Loucy (cell line): ENCODE data around the gene DENND5B.

Source experiments
- H2AFZ ChIP-seq: fragments of 200-600 bp; sonication (generic); 2 replicates; pipeline ENCODE4 v1.6.0; 2016; ENCODE audit warnings: antibody characterized with exemption, mild to moderate bottlenecking, low read length, moderate library complexity
- H3F3A ChIP-seq: fragments of 200-600 bp; 2 replicates; pipeline ENCODE4 v1.6.0; 2016; ENCODE audit warnings: antibody characterized with exemption, low read depth, mild to moderate bottlenecking
- H3K27me3 ChIP-seq: fragments of 200-600 bp; sonication (generic); 2 replicates; pipeline ENCODE4 v1.6.1; 2014; ENCODE audit warnings: low read length, mild to moderate bottlenecking; ENCODE audit not compliant: insufficient read depth, poor library complexity, severe bottlenecking
- H3K36me3 ChIP-seq: fragments of 200-600 bp; sonication (generic); 2 replicates; pipeline ENCODE4 v1.6.1; 2016; ENCODE audit warnings: low read length; ENCODE audit not compliant: insufficient read depth
- H3K4me1 ChIP-seq: fragments of 200-600 bp; sonication (generic); 2 replicates; pipeline ENCODE4 v1.5.1; 2014; ENCODE audit warnings: low read length, mild to moderate bottlenecking; ENCODE audit not compliant: insufficient read depth, poor library complexity, severe bottlenecking
- H3K4me2 ChIP-seq: fragments of 200-600 bp; sonication (generic); 2 replicates; pipeline ENCODE4 v1.6.0; 2014; ENCODE audit warnings: antibody characterized with exemption, low read length, low read depth, mild to moderate bottlenecking; ENCODE audit not compliant: poor library complexity, severe bottlenecking
- H3K4me3 ChIP-seq: fragments of 200-600 bp; sonication (generic); 2 replicates; pipeline ENCODE4 v1.5.1; 2014; ENCODE audit warnings: low read length, mild to moderate bottlenecking, mixed read lengths; ENCODE audit not compliant: poor library complexity, severe bottlenecking
- H3K79me2 ChIP-seq: fragments of 200-600 bp; sonication (generic); 2 replicates; pipeline ENCODE4 v1.6.1; 2014; ENCODE audit warnings: low read length; ENCODE audit not compliant: insufficient read depth
- H3K9ac ChIP-seq: fragments of 200-600 bp; sonication (generic); 2 replicates; pipeline ENCODE4 v1.6.0; 2014; ENCODE audit warnings: mild to moderate bottlenecking, low read depth, low read length, moderate library complexity; ENCODE audit not compliant: poor library complexity, severe bottlenecking
- H3K9me2 ChIP-seq: fragments of 200-600 bp; sonication (generic); replicated peaks from 2 replicates; pipeline ENCODE4 v1.6.1; 2016; ENCODE audit warnings: low read depth, low read length, mixed read lengths
- H3K9me3 ChIP-seq: fragments of 200-600 bp; sonication (generic); 2 replicates; pipeline ENCODE4 v1.6.1; 2014; ENCODE audit warnings: mild to moderate bottlenecking, antibody characterized with exemption, low read length, low read depth; ENCODE audit not compliant: insufficient read depth
- H4K20me1 ChIP-seq: fragments of 200-600 bp; sonication (generic); 2 replicates; pipeline ENCODE4 v1.6.0; 2014; ENCODE audit warnings: antibody characterized with exemption, low read length, mild to moderate bottlenecking; ENCODE audit not compliant: insufficient read depth, poor library complexity, severe bottlenecking
- CTCF ChIP-seq: fragments of 200-600 bp; sonication (generic); conservative IDR thresholded peaks from 2 replicates; pipeline ENCODE4 v1.5.1; 2014; ENCODE audit warnings: mild to moderate bottlenecking, antibody characterized with exemption, low read length
- EZH2phosphoT487 ChIP-seq: fragments of 200-600 bp; IDR thresholded peaks from 2 replicates; pipeline ENCODE4 v1.6.1; 2018; ENCODE audit warnings: antibody characterized with exemption, mild to moderate bottlenecking, moderate library complexity, borderline replicate concordance

DENND5B gene

GRCh38 chr12:31533470-31533869 is 57.5 kb downstream of the DENND5B start:
- H2AFZ ChIP-seq, result no peak overlapping the region

GRCh38 chr12:31531893-31532292 is 59.0 kb downstream of the DENND5B start:
- Histone ChIP-seq H3K9me2 (no peaks in the 10 kb centered on the region), H3K36me3 (no peaks in the 10 kb centered on the region), H3K4me3 (no peak overlapping the region), H3K9me3 (no peaks in the 10 kb centered on the region), H3K79me2 (peaks cover 4% of the 10 kb centered on the region; the same call in 1 of the 2 replicates), H3F3A (no peaks in the 10 kb centered on the region), H3K9ac (no peak overlapping the region), H4K20me1 (no peaks in the 10 kb centered on the region), H3K4me1 (no peaks in the 10 kb centered on the region), H3K4me2 (no peak overlapping the region), H3K27me3 (no peaks in the 10 kb centered on the region), H2AFZ (no peak overlapping the region)
- TF ChIP-seq CTCF, result no peak
- no peak for TF ChIP-seq EZH2phosphoT487

More at GRCh38 chr12:31533470-31533869, 57.5 kb downstream of the DENND5B start:
- Histone ChIP-seq H3K36me3 (no peaks in the 10 kb centered on the region), H4K20me1 (no peaks in the 10 kb centered on the region), H3K79me2 (peaks cover 4% of the 10 kb centered on the region; the same call in 1 of the 2 replicates), H3K9me2 (no peaks in the 10 kb centered on the region), H3F3A (no peaks in the 10 kb centered on the region), H3K9ac (no peak overlapping the region), H3K4me3 (no peak overlapping the region), H3K4me2 (no peak overlapping the region), H3K9me3 (no peaks in the 10 kb centered on the region), H3K27me3 (no peaks in the 10 kb centered on the region), H3K4me1 (no peaks in the 10 kb centered on the region)
- TF ChIP-seq CTCF (no peak), EZH2phosphoT487 (no peak)

GRCh38 chr12:31528095-31528494 is 62.8 kb downstream of the DENND5B start:
- Histone ChIP-seq H3K4me2 (no peak overlapping the region), H3K4me3 (no peak overlapping the region), H4K20me1 (no peaks in the 10 kb centered on the region), H2AFZ (no peak overlapping the region), H3K9ac (no peak overlapping the region), H3K36me3 (no peaks in the 10 kb centered on the region), H3K4me1 (peaks cover 6% of the 10 kb centered on the region), H3K79me2 (no peaks in the 10 kb centered on the region), H3K9me2 (no peaks in the 10 kb centered on the region), H3F3A (no peaks in the 10 kb centered on the region), H3K27me3 (no peaks in the 10 kb centered on the region), H3K9me3 (no peaks in the 10 kb centered on the region)
- TF ChIP-seq EZH2phosphoT487 (no peak), CTCF (no peak)
